ENCODE results near the gene DSCAML1.

The DSCAML1 gene

DNA sequence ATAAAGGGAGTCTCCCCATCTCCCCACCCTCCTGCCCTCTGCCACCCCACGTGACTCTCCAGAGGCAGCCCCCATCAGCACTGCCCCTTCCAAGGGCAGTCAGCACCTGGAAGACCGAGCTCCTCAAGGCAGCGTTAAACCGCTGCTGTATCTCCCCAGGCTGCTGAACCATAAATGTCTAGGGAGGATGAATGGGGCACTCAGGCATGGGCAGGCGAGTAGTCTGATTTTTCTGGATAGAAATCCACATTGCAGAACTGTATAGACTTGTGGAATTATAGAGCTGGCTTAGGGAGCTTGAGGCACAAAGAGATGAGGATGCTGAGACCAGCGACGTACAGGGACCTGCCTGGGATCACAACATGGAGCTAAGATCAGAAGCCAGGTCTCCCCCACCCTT lies 269.7 kb downstream of the DSCAML1 start:
- Histone ChIP-seq H3K9me3 (ENCODE audit: severe bottlenecking) (no peaks in the 10 kb centered on the region), H3K36me3 (no peaks in the 10 kb centered on the region), H3K27me3 (ENCODE audit: insufficient read depth, low read depth, severe bottlenecking) (no peaks in the 10 kb centered on the region), H3K27ac (no peak overlapping the region), H3K4me3 (ENCODE audit: low read depth, low read length) (no peak overlapping the region)
- TF ChIP-seq, protein P1, sequence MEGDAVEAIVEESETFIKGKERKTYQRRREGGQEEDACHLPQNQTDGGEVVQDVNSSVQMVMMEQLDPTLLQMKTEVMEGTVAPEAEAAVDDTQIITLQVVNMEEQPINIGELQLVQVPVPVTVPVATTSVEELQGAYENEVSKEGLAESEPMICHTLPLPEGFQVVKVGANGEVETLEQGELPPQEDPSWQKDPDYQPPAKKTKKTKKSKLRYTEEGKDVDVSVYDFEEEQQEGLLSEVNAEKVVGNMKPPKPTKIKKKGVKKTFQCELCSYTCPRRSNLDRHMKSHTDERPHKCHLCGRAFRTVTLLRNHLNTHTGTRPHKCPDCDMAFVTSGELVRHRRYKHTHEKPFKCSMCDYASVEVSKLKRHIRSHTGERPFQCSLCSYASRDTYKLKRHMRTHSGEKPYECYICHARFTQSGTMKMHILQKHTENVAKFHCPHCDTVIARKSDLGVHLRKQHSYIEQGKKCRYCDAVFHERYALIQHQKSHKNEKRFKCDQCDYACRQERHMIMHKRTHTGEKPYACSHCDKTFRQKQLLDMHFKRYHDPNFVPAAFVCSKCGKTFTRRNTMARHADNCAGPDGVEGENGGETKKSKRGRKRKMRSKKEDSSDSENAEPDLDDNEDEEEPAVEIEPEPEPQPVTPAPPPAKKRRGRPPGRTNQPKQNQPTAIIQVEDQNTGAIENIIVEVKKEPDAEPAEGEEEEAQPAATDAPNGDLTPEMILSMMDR (IDR thresholded peaks at IDR 0.05; ENCODE audit: low read depth, low read length): no peak
- no peak for DNase-seq

DNA sequence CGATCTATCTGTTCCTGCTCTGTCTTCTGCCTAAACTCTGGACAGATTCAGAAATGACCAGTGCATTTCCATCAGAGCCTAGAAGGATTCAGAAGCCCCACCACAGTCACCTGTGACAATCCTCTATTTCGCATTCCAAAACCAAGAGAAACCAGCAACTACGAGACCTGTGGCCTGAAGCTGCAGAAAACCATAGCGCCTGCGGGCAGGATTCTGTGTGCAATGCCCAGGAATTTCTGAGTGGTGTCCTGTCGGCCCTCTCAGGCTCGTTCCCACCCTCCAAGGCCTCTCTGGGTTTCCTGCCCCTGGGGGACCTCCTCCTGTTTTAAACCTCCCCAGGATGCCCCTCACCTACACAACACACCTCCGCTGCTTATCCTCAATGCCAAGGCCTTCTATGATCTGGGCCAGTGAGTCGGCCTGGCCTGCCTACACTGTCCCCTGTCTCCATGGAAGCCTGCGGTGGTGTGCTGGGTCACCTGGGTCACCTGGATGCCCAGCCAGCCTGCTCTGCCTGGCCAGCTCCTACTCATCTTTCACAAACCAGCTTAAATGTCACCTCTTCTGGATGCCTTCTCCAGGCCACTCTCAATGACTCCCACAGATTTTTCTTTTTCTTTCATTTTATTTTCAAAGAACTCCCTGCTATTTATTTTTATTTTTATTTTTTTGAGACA lies 271.0 kb downstream of the DSCAML1 start:
- TF ChIP-seq, protein P1 (IDR thresholded peaks at IDR 0.05; ENCODE audit: low read depth, low read length): no peak
- no peak for DNase-seq
- no peak overlapping the region for H3K4me3 ChIP-seq (ENCODE audit: low read depth, low read length)
- no peak overlapping the region for H3K27ac ChIP-seq
- no peaks in the 10 kb centered on the region for H3K36me3 ChIP-seq
- H3K27me3 ChIP-seq (ENCODE audit: insufficient read depth, low read depth, severe bottlenecking): no peaks in the 10 kb centered on the region
- no peaks in the 10 kb centered on the region for H3K9me3 ChIP-seq (ENCODE audit: severe bottlenecking)

- Histone ChIP-seq H3K27me3 (ENCODE audit: insufficient read depth, low read depth, severe bottlenecking) (no peaks in the 10 kb centered on the region), H3K27ac (no peak overlapping the region), H3K9me3 (ENCODE audit: severe bottlenecking) (no peaks in the 10 kb centered on the region), H3K36me3 (no peaks in the 10 kb centered on the region), H3K4me3 (ENCODE audit: low read depth, low read length) (no peak overlapping the region)
- TF ChIP-seq, protein P1 (IDR thresholded peaks at IDR 0.05; ENCODE audit: low read depth, low read length): no peak
- DNase-seq: no peak
These were observed 272.4 kb downstream of the DSCAML1 start for GRCh38 chr11:117524468-117525183.

DNA sequence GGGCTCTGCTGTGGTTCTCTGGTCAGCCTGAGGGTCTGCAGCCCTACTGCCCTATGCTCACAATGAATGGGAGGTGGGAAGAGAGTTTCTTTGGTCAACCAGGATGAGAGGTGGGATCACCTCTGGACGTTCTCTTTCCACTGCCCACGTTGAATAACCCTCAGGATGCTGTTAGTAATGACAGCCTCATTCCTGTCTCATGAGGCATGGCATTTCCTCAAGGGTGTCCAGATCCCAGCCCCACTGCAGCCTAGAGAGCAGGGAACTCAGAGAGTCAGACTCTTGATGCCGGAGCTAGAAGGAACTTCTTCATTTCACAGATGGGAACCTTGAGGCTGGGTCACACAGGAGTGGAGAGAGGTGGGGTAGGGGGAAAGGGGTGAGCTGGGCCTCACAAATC lies 273.3 kb downstream of the DSCAML1 start:
- H3K27me3 ChIP-seq (ENCODE audit: insufficient read depth, low read depth, severe bottlenecking): no peaks in the 10 kb centered on the region
- H3K36me3 ChIP-seq: no peaks in the 10 kb centered on the region
- DNase-seq: no peak
- H3K4me3 ChIP-seq (ENCODE audit: low read depth, low read length): no peak overlapping the region
- no peaks in the 10 kb centered on the region for H3K9me3 ChIP-seq (ENCODE audit: severe bottlenecking)
- no peak overlapping the region for H3K27ac ChIP-seq
- TF ChIP-seq, protein P1 (IDR thresholded peaks at IDR 0.05; ENCODE audit: low read depth, low read length): no peak

- H3K9me3 ChIP-seq (ENCODE audit: severe bottlenecking): no peaks in the 10 kb centered on the region
- TF ChIP-seq, protein P1 (IDR thresholded peaks at IDR 0.05; ENCODE audit: low read depth, low read length): no peak
- H3K36me3 ChIP-seq: no peaks in the 10 kb centered on the region
- no peak for DNase-seq
- H3K4me3 ChIP-seq (ENCODE audit: low read depth, low read length): no peak overlapping the region
- no peaks in the 10 kb centered on the region for H3K27me3 ChIP-seq (ENCODE audit: insufficient read depth, low read depth, severe bottlenecking)
- no peak overlapping the region for H3K27ac ChIP-seq
These were observed 275.0 kb downstream of the DSCAML1 start for GRCh38 chr11:117521974-117522373.

All from WERI-Rb-1 (cell line).